GM12878 (cell line): ENCODE results near the gene PTPRN2. TPM values are rescaled to one million over a fixed set of nuclear protein-coding genes. Genes with fewer than 3 reads are reported as not detected.

Source experiments
- ATAC-seq: fragments of 200-7000 bp; cut with Tn5 transposase; 3 replicates; pipeline ENCODE4 v1.9.1; 2020; ENCODE audit warnings: mild to moderate bottlenecking, moderate library complexity
- BruUV-seq: library from RNA; stranded (reverse); fragments of 400-500 nt; replicated peaks from 2 replicates; lab custom pipeline; 2021; lab: Mats Ljungman, UMichigan
- CTCF ChIA-PET: fragments of 300-600 bp; sonication (Branson Sonifier 250); formaldehyde crosslinking; extraction: SDS; loops from one replicate; lab custom pipeline; 2021; ENCODE audit warnings: inconsistent platforms; lab: Yijun Ruan, JAX
- POLR2A ChIA-PET: fragments of 350-600 bp; formaldehyde crosslinking; extraction: SDS; loops from one replicate; lab custom pipeline; 2021; ENCODE audit warnings: inconsistent platforms; lab: Charles Lee
- RAD21 ChIA-PET: fragments of 300-600 bp; sonication (Branson Sonifier 250); formaldehyde crosslinking; loops from one replicate; lab custom pipeline; 2023; ENCODE audit warnings: antibody characterized with exemption; ENCODE audit not compliant: unreplicated experiment; lab: Charles Lee
- SMC1A ChIA-PET: fragments of 300-600 bp; sonication (Branson Sonifier 250); formaldehyde crosslinking; loops from one replicate; lab custom pipeline; 2023; ENCODE audit not compliant: unreplicated experiment, uncharacterized antibody; lab: Charles Lee
- DNase-seq: peaks from one replicate; pipeline ENCODE4 v3.0.0-alpha.2; 2011; ENCODE audit warnings: low read depth, low spot score
- FAIRE-seq: peaks from 3 replicates; lab custom pipeline; 2011; peaks lifted over from hg19 to GRCh38; lab: Jason Lieb, UNC
- H2AFZ ChIP-seq: 2 replicates; pipeline ENCODE4 v1.6.0; 2011; ENCODE audit warnings: low read depth, low read length, control low read depth; ENCODE audit not compliant: control insufficient read depth
- H3K27ac ChIP-seq: 2 replicates; pipeline ENCODE4 v1.5.1; 2011; ENCODE audit warnings: control low read depth; ENCODE audit not compliant: control insufficient read depth, insufficient read depth
- H3K27me3 ChIP-seq, 2 experiments: replicated peaks in 1 of 2; 2 replicates each; pipeline versions ENCODE4 v1.6.0 to v1.6.1; 2011; ENCODE audit warnings: low read length in 1 of 2; ENCODE audit not compliant: control insufficient read depth in 2 of 2, insufficient read depth in 2 of 2
- H3K36me3 ChIP-seq, 2 experiments: 2 replicates each; pipeline ENCODE4 v1.5.1; 2011; ENCODE audit warnings: low read length in 1 of 2; ENCODE audit not compliant: control insufficient read depth in 2 of 2, insufficient read depth in 2 of 2
- H3K4me1 ChIP-seq: 2 replicates; pipeline ENCODE4 v1.6.1; 2011; ENCODE audit warnings: mild to moderate bottlenecking, low read length, moderate library complexity, mixed read lengths; ENCODE audit not compliant: control insufficient read depth, insufficient read depth
- H3K4me2 ChIP-seq: 2 replicates; pipeline ENCODE4 v1.6.0; 2011; ENCODE audit warnings: control low read depth; ENCODE audit not compliant: control insufficient read depth, insufficient read depth
- H3K4me3 ChIP-seq: fragments of 200-600 bp; sonication (generic); 2 replicates; pipeline ENCODE4 v1.5.1; 2016
- H3K79me2 ChIP-seq: 2 replicates; pipeline ENCODE4 v1.6.0; 2011; ENCODE audit warnings: low read length; ENCODE audit not compliant: control insufficient read depth, insufficient read depth
- H3K9ac ChIP-seq: 2 replicates; pipeline ENCODE4 v1.8.0; 2011; ENCODE audit warnings: low read length, control low read depth, mixed read lengths; ENCODE audit not compliant: control insufficient read depth, insufficient read depth
- H3K9me3 ChIP-seq: replicated peaks from 3 replicates; pipeline ENCODE4 v1.5.1; 2011; ENCODE audit warnings: mild to moderate bottlenecking, low read length; ENCODE audit not compliant: control insufficient read depth, insufficient read depth
- H4K20me1 ChIP-seq: 2 replicates; pipeline ENCODE4 v1.6.0; 2011; ENCODE audit not compliant: control insufficient read depth, insufficient read depth
- BACH1 ChIP-seq: fragments of 450-650 bp; IDR thresholded peaks from 2 replicates; pipeline ENCODE4 v1.6.1; 2017; ENCODE audit warnings: mild to moderate bottlenecking, borderline replicate concordance
- CEBPB ChIP-seq, 2 experiments: fragments of 150-350 bp in 1 of 2; IDR thresholded peaks; 2 replicates each; pipeline ENCODE4 v1.6.1; 2012 to 2014; ENCODE audit warnings: low read depth in 2 of 2, low read length in 2 of 2, borderline replicate concordance in 1 of 2, inconsistent platforms in 1 of 2
- IKZF1 ChIP-seq: fragments of 450-650 bp; conservative IDR thresholded peaks from 2 replicates; pipeline ENCODE4 v1.6.1; 2017; ENCODE audit warnings: antibody characterized with exemption, mild to moderate bottlenecking
- KDM1A ChIP-seq: fragments of 200-600 bp; sonication (generic); IDR thresholded peaks from 2 replicates; pipeline ENCODE4 v1.6.1; 2016; ENCODE audit warnings: borderline replicate concordance
- MXI1 ChIP-seq: fragments of 150-350 bp; IDR thresholded peaks from 2 replicates; pipeline ENCODE4 v1.6.1; 2011; ENCODE audit warnings: low read depth, mild to moderate bottlenecking, inconsistent platforms, low read length, improper control_type of control experiment
- SMAD5 ChIP-seq: IDR thresholded peaks from 2 replicates; pipeline ENCODE4 v1.6.1; 2016; ENCODE audit warnings: antibody characterized with exemption, low read depth
- WGBS: methylation state at CpG from one replicate; pipeline ENCODE4 v1.1.6; 2016; ENCODE audit warnings: low lambda C conversion rate; ENCODE audit not compliant: insufficient replicate concordance, insufficient coverage; ENCODE audit errors: missing lambda C conversion rate; 5-methylcytosine and 5-hydroxymethylcytosine counted together
- in situ Hi-C: fragments of 300-500 bp; cut with MboI; formaldehyde crosslinking; loops from 9 replicates; pipeline ENCODE4 v1.14.3; 2018; ENCODE audit warnings: mixed read lengths
- intact Hi-C: fragments of 100-400 bp; cut with micrococcal nuclease; formaldehyde crosslinking; loops from one replicate; pipeline ENCODE4 v1.14.2; 2022; ENCODE audit not compliant: unreplicated experiment
- polyA plus RNA-seq, 11 experiments: library from polyadenylated mRNA; depleted of rRNA in 4 of 11; unstranded in 6 of 11; stranded (reverse) in 5 of 11; fragments of >200 nt; fragmentation: Nextera tagmentation in 4 of 11; fragmentation: Illumina TruSeq in 1 of 11; extraction: Ambion mirVana in 4 of 11; extraction: Trizol in 1 of 11; gene quantifications; 1 replicate in 1 of 11; 2 replicates in 10 of 11; pipeline versions ENCODE4 v1.2.1 to v1.2.3, GENCODE V29; 2011 to 2016; ENCODE audit warnings: inconsistent platforms in 2 of 11, missing spikeins in 2 of 11, low read depth in 1 of 11
- total RNA-seq, 4 experiments: library from RNA; depleted of rRNA in 3 of 4; stranded (reverse); fragments of >200 nt in 3 of 4; fragmentation: Illumina TruSeq in 1 of 4; extraction: Trizol in 1 of 4; gene quantifications; 2 replicates each; pipeline versions ENCODE4 v1.2.1 to v1.2.3, GENCODE V29; 2013 to 2021
- TF ChIP-seq, protein P1 (sequence below): fragments of 450-650 bp; IDR thresholded peaks from 2 replicates; pipeline ENCODE4 v1.6.1; 2017; ENCODE audit warnings: mild to moderate bottlenecking, moderate library complexity

Gene PTPRN2
- total and polyA plus RNA-seq, 10 of the 15 experiments (the other 5 are each of a cell fraction or from before 2014, with no cell fraction given): 5.4 TPM; not detected in 9

- Histone ChIP-seq H3K9me3 (no peaks in the 10 kb centered on the region; the same call in 2 of the 3 replicates), H2AFZ (no peak overlapping the region), H3K27me3 (no peaks in the 10 kb centered on the region), H3K79me2 (no peaks in the 10 kb centered on the region), H3K4me1 (no peaks in the 10 kb centered on the region), H3K4me3 (no peak overlapping the region), H3K36me3 (no peaks in the 10 kb centered on the region), H3K9ac (no peak overlapping the region), H3K27ac (no peak overlapping the region), H3K4me2 (no peak overlapping the region), H4K20me1 (no peaks in the 10 kb centered on the region)
- CTCF ChIA-PET: no interaction called here
- intact Hi-C loops (no loop called here), in situ Hi-C loops (no loop called here)
- no peak for TF ChIP-seq KDM1A
- TF ChIP-seq IKZF1: no peak
- TF ChIP-seq CEBPB (IDR thresholded peaks at IDR 0.05; ENCODE audit: borderline replicate concordance in 1 of 2, low read depth in 2 of 2, low read length in 2 of 2): no peak
- TF ChIP-seq, protein P1, sequence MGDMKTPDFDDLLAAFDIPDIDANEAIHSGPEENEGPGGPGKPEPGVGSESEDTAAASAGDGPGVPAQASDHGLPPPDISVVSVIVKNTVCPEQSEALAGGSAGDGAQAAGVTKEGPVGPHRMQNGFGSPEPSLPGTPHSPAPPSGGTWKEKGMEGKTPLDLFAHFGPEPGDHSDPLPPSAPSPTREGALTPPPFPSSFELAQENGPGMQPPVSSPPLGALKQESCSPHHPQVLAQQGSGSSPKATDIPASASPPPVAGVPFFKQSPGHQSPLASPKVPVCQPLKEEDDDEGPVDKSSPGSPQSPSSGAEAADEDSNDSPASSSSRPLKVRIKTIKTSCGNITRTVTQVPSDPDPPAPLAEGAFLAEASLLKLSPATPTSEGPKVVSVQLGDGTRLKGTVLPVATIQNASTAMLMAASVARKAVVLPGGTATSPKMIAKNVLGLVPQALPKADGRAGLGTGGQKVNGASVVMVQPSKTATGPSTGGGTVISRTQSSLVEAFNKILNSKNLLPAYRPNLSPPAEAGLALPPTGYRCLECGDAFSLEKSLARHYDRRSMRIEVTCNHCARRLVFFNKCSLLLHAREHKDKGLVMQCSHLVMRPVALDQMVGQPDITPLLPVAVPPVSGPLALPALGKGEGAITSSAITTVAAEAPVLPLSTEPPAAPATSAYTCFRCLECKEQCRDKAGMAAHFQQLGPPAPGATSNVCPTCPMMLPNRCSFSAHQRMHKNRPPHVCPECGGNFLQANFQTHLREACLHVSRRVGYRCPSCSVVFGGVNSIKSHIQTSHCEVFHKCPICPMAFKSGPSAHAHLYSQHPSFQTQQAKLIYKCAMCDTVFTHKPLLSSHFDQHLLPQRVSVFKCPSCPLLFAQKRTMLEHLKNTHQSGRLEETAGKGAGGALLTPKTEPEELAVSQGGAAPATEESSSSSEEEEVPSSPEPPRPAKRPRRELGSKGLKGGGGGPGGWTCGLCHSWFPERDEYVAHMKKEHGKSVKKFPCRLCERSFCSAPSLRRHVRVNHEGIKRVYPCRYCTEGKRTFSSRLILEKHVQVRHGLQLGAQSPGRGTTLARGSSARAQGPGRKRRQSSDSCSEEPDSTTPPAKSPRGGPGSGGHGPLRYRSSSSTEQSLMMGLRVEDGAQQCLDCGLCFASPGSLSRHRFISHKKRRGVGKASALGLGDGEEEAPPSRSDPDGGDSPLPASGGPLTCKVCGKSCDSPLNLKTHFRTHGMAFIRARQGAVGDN: no peak
- TF ChIP-seq SMAD5: no peak
- TF ChIP-seq MXI1: no peak
- TF ChIP-seq BACH1: no peak
- no TSS peak for BruUV-seq
- no peak for DNase-seq
- 45% methylated on average over 21 of the region's 21 CpGs for WGBS
- RAD21 ChIA-PET: no interaction called here
- SMC1A ChIA-PET: no interaction called here
- FAIRE-seq: no peak
- no peak for ATAC-seq
- POLR2A ChIA-PET: no interaction called here
Observed at GRCh38 chr7:158529181-158530096, 58.2 kb downstream of the PTPRN2 start.
